GM21423 (cell line): ENCODE measurements around the gene TRPV5.

ENCODE experiments used
- ATAC-seq: cut with Tn5 transposase; IDR thresholded peaks from one replicate; pipeline ENCODE4 v1.9.1; 2021; ENCODE audit warnings: mild to moderate bottlenecking, moderate library complexity; ENCODE audit not compliant: unreplicated experiment

Gene TRPV5

DNA sequence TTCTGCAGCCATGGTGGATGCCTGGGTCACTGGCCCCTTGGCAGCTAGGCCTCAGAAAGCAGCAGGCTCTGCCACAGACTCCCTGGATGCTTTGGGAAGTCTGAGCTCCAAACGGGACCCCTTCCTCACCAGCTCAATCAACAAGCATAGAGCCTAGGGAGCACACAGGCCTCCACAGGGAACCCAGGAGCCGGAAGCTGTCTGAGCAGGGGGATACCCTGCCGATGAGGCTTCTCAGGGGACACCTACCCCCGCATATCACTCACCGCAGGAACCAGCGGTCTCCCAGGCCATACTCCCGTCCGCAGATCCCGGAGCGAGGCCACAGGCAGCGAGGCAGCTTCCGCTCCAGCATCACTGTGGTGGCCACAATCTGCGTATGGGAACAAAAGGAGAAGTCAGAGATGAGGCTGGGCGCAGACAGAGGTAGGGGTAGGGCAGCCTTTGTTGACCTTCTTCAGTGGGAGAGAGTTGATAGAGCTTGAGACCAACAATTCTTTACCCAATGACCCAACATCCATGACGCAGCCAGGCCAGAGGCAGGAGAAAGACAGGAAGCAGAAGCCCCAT is 61.4 kb downstream of the TRPV5 start:
- ATAC-seq: no peak

DNA sequence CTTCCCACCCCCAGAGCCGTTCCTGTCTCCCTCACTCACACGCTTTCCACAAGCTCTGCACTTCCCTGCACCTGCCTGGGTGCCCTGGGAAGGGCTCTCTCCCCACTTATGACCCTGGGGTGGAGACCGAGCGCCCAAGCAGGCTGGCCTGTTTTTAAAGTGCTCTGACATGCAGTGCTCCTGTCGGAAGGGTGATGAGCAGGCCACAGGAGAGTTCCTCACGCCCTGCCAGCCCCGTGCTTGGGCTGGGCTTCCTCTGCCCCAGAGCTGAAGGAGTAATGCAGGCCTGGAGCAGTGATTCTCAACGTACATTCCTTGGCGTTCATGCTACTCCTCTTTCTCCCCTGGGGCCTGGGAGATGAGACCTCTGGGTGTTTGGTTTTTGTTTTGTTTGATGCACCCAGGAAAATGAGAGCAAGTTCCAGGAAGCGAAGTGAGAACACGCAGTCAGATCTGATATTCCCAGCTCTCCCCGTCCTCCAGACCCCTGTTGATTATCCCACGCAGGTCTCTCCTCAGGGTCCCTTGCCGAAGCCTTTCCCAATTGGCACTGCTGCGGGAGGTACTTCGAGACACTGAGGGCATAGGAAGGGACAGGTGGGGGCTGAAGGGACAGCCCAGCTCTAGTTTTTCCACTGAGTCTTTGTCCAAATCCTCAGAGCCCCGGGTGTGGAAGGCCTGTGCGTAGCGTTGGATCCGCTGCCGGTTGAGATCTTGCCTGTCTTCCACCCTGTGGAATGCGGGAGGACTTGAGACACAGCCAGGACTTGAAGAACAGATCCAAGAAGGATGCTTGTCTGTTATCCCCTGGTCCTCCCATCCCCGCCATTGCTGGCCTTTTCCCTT is 62.1 kb downstream of the TRPV5 start:
- ATAC-seq: no peak

DNA sequence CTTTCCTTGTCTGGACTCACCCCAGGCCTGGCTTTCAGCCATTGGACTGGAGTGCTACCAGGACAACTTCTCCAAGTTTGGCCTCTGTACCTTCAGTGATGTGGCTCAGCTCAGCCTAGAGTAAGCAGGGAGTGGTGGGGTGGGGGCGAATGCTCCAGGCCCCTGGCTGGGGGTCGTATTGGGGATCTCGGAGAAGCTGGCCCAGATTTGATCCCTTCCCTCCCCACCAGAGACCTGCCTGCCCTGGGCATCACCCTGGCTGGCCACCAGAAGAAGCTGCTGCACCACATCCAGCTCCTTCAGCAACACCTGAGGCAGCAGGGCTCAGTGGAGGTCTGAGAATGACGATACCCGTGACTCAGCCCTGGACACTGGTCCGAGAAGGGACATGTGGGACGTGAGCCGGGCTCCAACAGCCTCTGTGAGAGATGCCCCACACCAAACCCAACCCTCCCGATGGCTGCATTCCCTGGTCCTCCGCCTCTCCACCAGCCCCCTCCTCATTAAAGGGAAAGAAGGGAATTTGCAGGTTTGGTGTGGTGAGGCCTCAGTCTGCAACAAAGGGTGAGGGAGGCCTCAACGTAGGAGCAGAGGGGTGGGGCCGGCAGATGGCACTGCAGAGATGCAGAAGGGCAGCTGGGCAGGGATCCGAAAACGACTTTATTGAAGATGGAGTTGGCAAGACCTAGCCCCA is 62.8 kb downstream of the TRPV5 start:
- ATAC-seq: no peak

DNA sequence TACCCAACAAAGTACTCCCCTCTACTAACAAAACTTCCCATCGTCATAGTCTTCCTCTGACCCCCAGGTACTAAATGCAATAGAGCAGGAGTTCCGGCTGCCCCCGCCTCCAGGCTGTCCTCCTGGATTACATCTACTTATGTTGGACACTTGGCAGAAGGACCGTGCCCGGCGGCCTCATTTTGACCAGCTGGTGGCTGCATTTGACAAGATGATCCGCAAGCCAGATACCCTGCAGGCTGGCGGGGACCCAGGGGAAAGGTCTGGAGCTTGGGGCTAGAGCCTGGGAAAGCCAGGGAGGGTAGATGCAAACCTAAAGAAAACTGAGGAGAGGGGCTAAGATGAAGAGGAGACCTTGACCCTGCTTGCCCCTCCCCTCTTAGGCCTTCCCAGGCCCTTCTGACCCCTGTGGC is 63.4 kb downstream of the TRPV5 start:
- no peak for ATAC-seq

DNA sequence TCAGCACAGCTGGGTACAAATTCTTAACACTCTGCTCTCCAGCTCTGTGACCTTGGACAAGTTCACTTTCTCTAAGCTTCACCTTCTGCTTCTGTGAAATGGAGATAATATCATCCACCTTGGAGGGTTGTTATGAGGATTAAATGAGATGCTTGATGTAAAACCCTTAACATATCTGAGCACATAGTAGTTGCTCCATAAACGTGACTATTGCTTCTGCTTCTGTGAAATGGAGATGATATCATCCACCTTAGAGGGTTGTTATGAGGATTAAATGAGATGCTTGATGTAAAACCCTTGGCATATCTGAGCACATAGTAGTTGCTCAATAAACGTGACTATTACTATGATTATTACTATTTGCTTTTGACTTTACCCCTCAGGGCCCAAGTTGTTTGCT is 64.1 kb downstream of the TRPV5 start:
- ATAC-seq: no peak

DNA sequence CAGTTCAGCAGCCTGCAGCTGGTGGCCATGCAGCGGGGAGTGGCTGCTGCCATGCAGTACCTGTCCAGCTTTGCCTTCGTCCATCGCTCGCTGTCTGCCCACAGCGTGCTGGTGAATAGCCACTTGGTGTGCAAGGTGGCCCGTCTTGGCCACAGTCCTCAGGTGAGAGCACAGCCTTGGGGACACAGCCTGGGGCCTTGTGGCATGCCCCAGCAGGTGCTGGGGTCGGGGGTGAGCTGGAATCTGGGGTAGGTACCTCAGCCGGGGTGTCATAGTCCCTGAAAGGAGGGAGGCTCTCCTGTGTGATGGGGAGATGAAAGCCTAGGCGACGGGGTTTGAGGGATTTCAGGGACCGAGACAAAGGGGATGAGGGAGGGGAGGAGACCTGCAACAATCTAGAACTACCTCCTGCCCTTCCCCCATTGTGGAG is 64.5 kb downstream of the TRPV5 start:
- no peak for ATAC-seq

DNA sequence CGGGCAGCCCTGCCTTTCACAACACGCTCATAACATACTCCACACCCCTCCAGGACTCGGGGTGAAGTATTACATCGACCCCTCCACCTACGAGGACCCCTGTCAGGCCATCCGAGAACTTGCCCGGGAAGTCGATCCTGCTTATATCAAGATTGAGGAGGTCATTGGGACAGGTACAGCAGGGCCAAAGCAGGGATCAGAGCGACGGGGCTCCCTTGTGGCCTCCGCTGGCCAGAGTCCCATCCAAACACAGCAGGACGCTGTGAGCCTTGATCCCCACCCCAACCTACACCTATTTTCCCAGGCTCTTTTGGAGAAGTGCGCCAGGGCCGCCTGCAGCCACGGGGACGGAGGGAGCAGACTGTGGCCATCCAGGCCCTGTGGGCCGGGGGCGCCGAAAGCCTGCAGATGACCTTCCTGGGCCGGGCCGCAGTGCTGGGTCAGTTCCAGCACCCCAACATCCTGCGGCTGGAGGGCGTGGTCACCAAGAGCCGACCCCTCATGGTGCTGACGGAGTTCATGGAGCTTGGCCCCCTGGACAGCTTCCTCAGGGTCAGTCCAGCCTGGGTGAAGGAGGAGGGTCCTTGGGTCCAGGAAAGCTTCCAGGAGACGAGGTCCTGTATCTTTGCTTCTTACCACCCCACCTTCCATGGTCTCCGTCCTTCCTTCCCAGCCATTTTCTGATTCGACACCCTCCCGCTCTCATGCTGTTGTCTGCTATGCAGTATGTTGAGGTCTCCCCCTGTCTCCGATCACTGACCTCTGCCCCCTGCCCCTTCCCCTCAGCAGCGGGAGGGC is 65.2 kb downstream of the TRPV5 start:
- no peak for ATAC-seq

DNA sequence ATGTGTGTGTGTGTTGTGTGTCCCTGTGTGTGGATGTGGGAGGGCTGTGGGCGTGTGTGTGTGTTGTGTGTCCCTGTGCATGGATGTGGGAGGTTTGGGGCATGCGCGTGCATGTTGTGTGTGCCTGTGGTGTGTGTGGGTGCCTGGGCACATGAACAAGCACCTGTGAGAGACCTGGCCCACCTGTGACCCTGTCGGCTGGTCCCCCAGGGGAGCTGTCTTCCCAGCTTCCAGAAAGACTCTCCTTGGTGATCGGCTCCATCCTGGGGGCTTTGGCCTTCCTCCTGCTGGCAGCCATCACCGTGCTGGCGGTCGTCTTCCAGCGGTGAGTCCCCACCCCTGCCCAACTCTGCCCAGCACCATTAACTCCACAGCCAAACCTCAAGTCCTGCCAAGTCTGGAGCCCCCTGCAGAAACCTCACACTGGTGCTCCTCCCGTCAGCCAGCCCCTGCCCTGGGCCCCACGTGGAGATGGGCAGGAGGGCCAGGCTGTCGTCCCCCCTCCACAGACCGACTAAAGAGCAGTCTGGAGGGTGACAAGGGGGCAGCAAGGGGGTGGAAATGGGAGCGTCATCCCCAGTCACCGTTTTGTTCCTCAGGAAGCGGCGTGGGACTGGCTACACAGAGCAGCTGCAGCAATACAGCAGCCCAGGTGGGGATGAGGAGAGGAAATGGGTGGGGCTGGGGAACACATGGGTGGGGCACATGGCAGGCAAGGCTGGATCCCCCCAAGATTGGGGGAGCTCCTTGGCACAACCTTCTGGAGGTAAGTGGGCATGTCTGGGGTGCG is 66.0 kb downstream of the TRPV5 start:
- no peak for ATAC-seq

DNA sequence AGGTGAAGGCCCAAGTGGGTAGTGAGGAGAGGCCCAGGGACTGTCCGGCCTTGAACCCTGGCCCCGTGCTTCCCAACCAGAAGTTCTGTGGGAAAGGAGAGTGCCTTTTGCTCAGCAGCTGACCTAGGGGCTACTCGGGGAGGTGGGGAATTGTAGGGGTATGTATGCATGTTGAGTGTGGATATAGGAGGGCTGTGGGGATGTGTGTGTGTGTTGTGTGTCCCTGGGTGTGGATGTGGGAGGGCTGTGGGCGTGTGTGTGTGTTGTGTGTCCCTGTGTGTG is 66.5 kb downstream of the TRPV5 start:
- ATAC-seq: no peak

DNA sequence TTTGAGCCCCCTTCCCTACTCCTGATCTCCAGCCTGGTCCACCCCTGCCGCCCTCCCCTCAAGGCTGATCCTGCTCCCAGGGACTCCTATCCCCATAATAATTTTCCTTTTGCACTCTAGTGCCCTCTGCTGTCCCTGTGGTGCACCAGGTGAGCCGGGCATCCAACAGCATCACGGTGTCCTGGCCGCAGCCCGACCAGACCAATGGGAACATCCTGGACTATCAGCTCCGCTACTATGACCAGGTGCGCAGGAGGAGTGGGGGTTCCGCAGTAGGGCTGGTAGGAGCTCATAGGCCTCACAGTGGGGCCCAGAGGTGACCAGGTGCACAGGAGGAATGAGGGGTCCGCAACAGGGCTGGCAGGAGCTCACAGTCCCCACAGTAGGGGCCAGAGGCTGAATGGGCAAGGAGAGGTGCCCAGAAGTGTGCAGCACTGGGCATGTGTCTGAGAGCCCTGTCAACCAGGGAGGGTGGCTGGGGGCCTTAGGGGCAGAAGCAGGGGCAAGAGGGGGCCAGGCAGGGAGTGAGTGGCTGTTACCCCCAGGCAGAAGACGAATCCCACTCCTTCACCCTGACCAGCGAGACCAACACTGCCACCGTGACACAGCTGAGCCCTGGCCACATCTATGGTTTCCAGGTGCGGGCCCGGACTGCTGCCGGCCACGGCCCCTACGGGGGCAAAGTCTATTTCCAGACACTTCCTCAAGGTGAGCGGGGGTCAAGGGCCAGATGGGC is 67.0 kb downstream of the TRPV5 start:
- no peak for ATAC-seq

DNA sequence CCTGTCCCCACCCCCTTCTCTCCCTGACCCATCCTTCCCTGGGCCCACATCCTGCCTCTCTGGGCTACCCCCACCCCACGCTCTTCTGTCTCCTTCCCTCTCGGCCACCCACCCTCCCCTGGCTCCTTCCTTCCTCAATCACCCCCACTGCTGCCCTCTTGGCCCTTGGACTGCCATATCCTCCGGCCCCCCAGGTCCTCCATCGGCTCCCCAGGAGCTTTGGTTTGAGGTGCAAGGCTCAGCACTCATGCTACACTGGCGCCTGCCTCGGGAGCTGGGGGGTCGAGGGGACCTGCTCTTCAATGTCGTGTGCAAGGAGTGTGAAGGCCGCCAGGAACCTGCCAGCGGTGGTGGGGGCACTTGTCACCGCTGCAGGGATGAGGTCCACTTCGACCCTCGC is 67.8 kb downstream of the TRPV5 start:
- ATAC-seq: no peak

DNA sequence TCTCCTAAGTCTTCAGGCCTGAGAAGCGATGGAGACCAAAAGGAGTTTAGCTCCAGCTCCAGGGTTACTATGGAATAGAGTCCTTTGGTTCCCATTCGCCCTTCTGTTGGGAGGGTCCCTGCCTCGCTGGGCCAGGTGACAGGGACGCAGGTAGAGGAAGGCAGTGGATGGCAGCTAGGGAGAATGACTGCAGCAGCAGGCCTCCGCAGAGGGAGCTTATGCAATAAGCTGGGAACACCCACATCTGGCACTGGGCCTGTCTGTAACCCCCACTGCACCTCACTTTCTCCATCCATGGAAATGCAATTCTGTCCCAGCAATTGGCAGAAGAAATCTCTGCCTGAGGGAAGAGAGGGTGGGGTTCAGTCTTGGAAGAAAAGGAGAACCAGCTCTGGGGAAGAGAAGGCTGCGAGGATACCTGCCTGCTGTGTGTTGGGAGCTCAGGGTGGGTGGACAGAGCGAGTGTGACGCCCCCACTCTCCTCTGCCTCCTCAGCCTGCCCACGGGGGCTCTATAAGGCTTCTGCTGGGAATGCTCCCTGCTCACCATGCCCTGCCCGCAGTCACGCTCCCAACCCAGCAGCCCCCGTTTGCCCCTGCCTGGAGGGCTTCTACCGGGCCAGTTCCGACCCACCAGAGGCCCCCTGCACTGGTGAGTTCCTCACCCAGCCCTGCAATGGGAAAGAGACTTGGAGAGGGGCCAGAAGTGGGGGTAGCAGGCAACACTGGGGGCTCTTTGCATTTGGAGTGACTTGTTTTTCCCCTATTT is 68.4 kb downstream of the TRPV5 start:
- no peak for ATAC-seq

DNA sequence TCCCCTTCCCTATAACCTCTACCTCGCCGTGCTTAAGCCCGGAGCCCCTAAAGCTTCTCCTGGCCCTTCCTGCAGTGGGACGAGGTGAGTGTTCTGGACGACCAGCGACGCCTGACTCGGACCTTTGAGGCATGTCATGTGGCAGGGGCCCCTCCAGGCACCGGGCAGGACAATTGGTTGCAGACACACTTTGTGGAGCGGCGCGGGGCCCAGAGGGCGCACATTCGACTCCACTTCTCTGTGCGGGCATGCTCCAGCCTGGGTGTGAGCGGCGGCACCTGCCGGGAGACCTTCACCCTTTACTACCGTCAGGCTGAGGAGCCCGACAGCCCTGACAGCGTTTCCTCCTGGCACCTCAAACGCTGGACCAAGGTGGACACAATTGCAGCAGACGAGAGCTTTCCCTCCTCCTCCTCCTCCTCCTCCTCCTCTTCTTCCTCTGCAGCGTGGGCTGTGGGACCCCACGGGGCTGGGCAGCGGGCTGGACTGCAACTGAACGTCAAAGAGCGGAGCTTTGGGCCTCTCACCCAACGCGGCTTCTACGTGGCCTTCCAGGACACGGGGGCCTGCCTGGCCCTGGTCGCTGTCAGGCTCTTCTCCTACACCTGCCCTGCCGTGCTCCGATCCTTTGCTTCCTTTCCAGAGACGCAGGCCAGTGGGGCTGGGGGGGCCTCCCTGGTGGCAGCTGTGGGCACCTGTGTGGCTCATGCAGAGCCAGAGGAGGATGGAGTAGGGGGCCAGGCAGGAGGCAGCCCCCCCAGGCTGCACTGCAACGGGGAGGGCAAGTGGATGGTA is 69.5 kb downstream of the TRPV5 start:
- no peak for ATAC-seq

DNA sequence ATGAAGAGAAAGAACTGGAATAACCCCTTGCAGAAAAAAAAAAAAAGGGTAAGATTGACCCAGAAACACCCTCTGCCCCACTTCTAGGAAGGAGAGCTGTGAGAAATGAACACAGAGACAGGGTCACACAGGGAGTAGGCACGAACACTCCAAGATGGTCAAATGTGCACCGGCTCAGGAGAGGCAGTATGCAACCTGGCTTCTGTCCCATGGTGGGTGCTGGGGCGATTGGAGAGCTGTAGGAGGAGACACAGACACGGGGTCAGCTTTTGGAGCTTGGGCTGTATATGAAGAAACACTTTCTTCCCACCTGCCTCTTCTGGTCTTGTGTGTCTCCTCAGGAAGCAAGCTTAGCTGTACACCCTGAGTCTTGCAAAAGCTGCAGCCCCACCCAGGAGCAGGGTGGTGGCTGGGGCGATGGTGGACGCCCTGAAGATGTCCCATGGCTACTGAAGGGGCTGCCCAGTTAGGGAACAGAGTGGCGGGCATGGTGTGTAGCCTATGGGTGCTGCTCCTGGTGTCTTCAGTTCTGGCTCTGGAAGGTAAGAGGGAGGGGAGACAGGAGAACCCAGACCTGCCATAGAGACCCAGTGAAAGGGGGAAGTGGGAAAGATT is 70.7 kb downstream of the TRPV5 start:
- ATAC-seq: no peak

DNA sequence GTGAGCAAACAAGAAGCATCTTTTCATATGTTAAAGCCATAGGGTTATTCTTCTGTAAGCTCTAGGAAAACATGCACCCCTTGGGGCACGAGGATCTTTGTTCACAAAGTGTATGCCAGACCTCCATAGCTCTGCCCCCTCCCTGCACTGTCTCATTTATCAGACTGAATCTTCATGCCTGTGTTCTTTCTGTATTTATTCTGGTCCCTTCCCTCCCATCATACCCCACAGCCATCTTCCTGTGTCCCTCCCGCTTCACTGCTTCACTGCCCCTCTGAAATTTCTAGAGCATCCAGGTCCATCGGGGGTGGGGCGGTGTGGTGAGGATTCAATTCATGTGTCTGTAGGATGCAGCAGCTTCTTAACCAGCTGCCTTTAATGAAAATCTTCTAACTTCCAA is 71.2 kb downstream of the TRPV5 start:
- ATAC-seq: no peak

DNA sequence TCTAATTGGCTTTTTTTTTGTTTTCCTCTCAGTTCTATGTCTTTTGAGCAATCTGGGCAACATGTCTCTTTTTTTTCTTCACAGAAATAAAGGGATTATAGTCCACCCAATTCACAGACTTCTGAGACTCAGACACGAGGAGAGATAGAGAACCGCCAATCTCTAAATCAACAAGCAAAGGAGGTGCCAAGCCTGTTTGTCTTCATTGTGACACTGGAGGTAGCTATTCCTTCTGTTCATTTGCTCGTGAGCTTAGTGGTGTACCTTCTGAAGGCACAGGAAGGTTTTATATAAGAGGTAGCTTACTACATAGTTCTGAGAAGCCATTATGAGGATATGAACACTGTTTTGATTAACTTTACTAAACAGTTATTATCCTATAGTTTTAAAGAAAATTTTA is 72.6 kb downstream of the TRPV5 start:
- ATAC-seq: no peak

DNA sequence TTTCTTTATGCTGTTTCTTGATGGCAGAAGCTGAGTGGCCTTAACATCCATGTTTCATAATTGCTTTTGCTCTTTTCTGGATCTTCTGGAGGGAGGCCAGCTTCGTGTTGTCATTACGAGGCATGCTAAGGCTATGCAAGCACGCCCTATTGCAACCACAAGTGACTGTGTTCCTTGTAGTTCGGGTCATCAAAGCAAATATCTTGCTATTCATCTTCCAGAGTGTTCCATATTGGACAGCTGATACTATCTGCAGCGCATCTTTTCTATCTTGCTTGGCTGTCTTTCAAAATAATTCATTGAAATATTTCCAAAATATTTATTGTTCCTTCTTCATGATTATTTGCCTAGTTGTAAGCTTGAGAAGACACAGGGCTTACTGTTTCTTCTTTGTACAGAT is 73.7 kb downstream of the TRPV5 start:
- ATAC-seq: no peak

DNA sequence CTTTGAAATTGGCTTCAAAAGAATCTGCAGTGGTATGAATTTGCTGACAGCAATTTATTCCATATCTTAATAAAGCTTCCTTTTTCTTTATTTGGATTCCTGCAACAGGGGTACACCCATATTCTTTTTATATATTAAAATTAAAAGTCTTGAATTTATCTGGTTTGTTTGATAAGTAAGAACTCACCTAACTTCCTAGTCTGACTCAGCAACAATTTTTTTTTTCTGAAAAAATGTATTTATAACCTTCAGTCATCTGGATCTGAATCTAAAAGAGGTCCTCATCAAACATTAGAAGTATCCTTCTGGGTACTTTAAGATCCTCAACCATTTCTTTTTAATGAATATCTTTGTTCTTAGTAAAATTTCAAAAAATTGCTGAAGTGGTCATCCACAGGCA is 74.1 kb downstream of the TRPV5 start:
- no peak for ATAC-seq
